H1 (cell line): ENCODE results near the gene ENAH.

ENCODE experiments used
- EP300 ChIP-seq, 2 experiments: IDR thresholded peaks; 1 replicate in 1 of 2; 2 replicates in 1 of 2; pipeline ENCODE4 v1.6.1; 2011 to 2012; ENCODE audit warnings: low read depth in 2 of 2, low read length in 2 of 2, mild to moderate bottlenecking in 2 of 2, borderline replicate concordance in 1 of 2, inconsistent platforms in 1 of 2, moderate library complexity in 1 of 2
- POLR2A ChIP-seq, 2 experiments: IDR thresholded peaks; 1 replicate in 1 of 2; 2 replicates in 1 of 2; pipeline ENCODE4 v1.6.1; 2011; ENCODE audit warnings: low read depth in 2 of 2, low read length in 2 of 2, mild to moderate bottlenecking in 2 of 2; ENCODE audit errors: control extremely low read depth in 1 of 2
- RFX5 ChIP-seq: IDR thresholded peaks from 2 replicates; pipeline ENCODE4 v1.6.1; 2011; ENCODE audit warnings: low read depth, low read length, improper control_type of control experiment, borderline replicate concordance
- SP4 ChIP-seq: IDR thresholded peaks from 2 replicates; pipeline ENCODE4 v1.6.1; 2012; ENCODE audit warnings: low read length, inconsistent platforms
- TAF1 ChIP-seq: IDR thresholded peaks from 2 replicates; pipeline ENCODE4 v1.6.1; 2011; ENCODE audit warnings: mild to moderate bottlenecking, low read depth, low read length
- TCF12 ChIP-seq: IDR thresholded peaks from 2 replicates; pipeline ENCODE4 v1.6.1; 2011; ENCODE audit warnings: low read depth, mild to moderate bottlenecking, low read length
- TF ChIP-seq, protein P1 (sequence below), 3 experiments: IDR thresholded peaks; 1 replicate in 2 of 3; 2 replicates in 1 of 3; pipeline versions ENCODE4 v1.5.1 to v1.6.1; 2011; ENCODE audit warnings: low read length in 3 of 3, mild to moderate bottlenecking in 3 of 3, inconsistent platforms in 2 of 3, low read depth in 1 of 3, moderate library complexity in 1 of 3; ENCODE audit not compliant: insufficient read depth in 1 of 3; ENCODE audit errors: control extremely low read depth in 1 of 3

GRCh38 chr1:225477296-225477911 lies 175.5 kb downstream of the ENAH start:
- no peak for TF ChIP-seq POLR2A (IDR thresholded peaks at IDR 0.05; ENCODE audit: control extremely low read depth in 1 of 2, low read depth in 2 of 2, low read length in 2 of 2)
- TF ChIP-seq, protein P1, sequence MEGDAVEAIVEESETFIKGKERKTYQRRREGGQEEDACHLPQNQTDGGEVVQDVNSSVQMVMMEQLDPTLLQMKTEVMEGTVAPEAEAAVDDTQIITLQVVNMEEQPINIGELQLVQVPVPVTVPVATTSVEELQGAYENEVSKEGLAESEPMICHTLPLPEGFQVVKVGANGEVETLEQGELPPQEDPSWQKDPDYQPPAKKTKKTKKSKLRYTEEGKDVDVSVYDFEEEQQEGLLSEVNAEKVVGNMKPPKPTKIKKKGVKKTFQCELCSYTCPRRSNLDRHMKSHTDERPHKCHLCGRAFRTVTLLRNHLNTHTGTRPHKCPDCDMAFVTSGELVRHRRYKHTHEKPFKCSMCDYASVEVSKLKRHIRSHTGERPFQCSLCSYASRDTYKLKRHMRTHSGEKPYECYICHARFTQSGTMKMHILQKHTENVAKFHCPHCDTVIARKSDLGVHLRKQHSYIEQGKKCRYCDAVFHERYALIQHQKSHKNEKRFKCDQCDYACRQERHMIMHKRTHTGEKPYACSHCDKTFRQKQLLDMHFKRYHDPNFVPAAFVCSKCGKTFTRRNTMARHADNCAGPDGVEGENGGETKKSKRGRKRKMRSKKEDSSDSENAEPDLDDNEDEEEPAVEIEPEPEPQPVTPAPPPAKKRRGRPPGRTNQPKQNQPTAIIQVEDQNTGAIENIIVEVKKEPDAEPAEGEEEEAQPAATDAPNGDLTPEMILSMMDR (IDR thresholded peaks at IDR 0.05; ENCODE audit: control extremely low read depth in 1 of 3, insufficient read depth in 1 of 3, low read depth in 1 of 3, low read length in 3 of 3) = no peak
- TF ChIP-seq EP300 (IDR thresholded peaks at IDR 0.05; ENCODE audit: borderline replicate concordance in 1 of 2, low read depth in 2 of 2, low read length in 2 of 2) = no peak
- TF ChIP-seq SP4 = no peak
- TF ChIP-seq TAF1 = no peak
- no peak for TF ChIP-seq TCF12
- no peak for TF ChIP-seq RFX5
